Measurements from ENCODE around the gene TTLL12.
A peak's percentile ranks its signal among the peaks of the same experiment; 100 is the strongest.

The TTLL12 gene

GRCh38 chr22:43217285-43218030 lies 30.5 kb upstream of the TTLL12 start:
- Histone ChIP-seq H3K27me3 (no peaks in the 10 kb centered on the region), H3K9me3 (no peaks in the 10 kb centered on the region)
- no peak for DNase-seq

GRCh38 chr22:43216738-43217137 lies 29.8 kb upstream of the TTLL12 start:
- no peak for DNase-seq
- no peak overlapping the region for H3K4me3 ChIP-seq (ENCODE audit: low read depth, low read length)
- no peaks in the 10 kb centered on the region for H3K27me3 ChIP-seq
- no peaks in the 10 kb centered on the region for H3K4me1 ChIP-seq
- no peaks in the 10 kb centered on the region for H3K9me3 ChIP-seq
- H3K36me3 ChIP-seq, result peaks cover 5% of the 10 kb centered on the region
- no peak for TF ChIP-seq CTCF (IDR thresholded peaks at IDR 0.05; ENCODE audit: low read depth, low read length)

More at GRCh38 chr22:43217285-43218030, 30.5 kb upstream of the TTLL12 start:
- no peak overlapping the region for H3K4me3 ChIP-seq (ENCODE audit: low read depth, low read length)
- peaks cover 3% of the 10 kb centered on the region for H3K4me1 ChIP-seq
- peaks cover 5% of the 10 kb centered on the region for H3K36me3 ChIP-seq
- TF ChIP-seq CTCF (IDR thresholded peaks at IDR 0.05; ENCODE audit: low read depth, low read length), result no peak

- no peaks in the 10 kb centered on the region for H3K27me3 ChIP-seq
- no peak overlapping the region for H3K4me3 ChIP-seq (ENCODE audit: low read depth, low read length)
- H3K4me1 ChIP-seq, result no peaks in the 10 kb centered on the region
- no peak for TF ChIP-seq CTCF (IDR thresholded peaks at IDR 0.05; ENCODE audit: low read depth, low read length)
- no peaks in the 10 kb centered on the region for H3K9me3 ChIP-seq
- DNase-seq, result no peak
- peaks cover 5% of the 10 kb centered on the region for H3K36me3 ChIP-seq
These were observed 27.0 kb upstream of the TTLL12 start for GRCh38 chr22:43213962-43214361.

- Histone ChIP-seq H3K9me3 (no peaks in the 10 kb centered on the region), H3K27me3 (no peaks in the 10 kb centered on the region), H3K36me3 (peaks cover 3% of the 10 kb centered on the region), H3K4me1 (no peaks in the 10 kb centered on the region), H3K4me3 (ENCODE audit: low read depth, low read length) (no peak overlapping the region)
- DNase-seq, result peak; percentile 46
- TF ChIP-seq CTCF (IDR thresholded peaks at IDR 0.05; ENCODE audit: low read depth, low read length), result no peak
These were observed 26.1 kb upstream of the TTLL12 start for GRCh38 chr22:43213051-43213450.

GRCh38 chr22:43212434-43212952 lies 25.6 kb upstream of the TTLL12 start:
- H3K36me3 ChIP-seq, result no peaks in the 10 kb centered on the region
- no peak for DNase-seq
- no peaks in the 10 kb centered on the region for H3K9me3 ChIP-seq
- no peak overlapping the region for H3K4me3 ChIP-seq (ENCODE audit: low read depth, low read length)
- no peak for TF ChIP-seq CTCF (IDR thresholded peaks at IDR 0.05; ENCODE audit: low read depth, low read length)
- H3K4me1 ChIP-seq, result no peaks in the 10 kb centered on the region
- H3K27me3 ChIP-seq, result no peaks in the 10 kb centered on the region

GRCh38 chr22:43211941-43212433 lies 25.1 kb upstream of the TTLL12 start:
- H3K27me3 ChIP-seq, result no peaks in the 10 kb centered on the region
- H3K9me3 ChIP-seq, result no peaks in the 10 kb centered on the region
- no peaks in the 10 kb centered on the region for H3K36me3 ChIP-seq
- H3K4me1 ChIP-seq, result no peaks in the 10 kb centered on the region
- no peak for TF ChIP-seq CTCF (IDR thresholded peaks at IDR 0.05; ENCODE audit: low read depth, low read length)
- DNase-seq, result no peak
- H3K4me3 ChIP-seq (ENCODE audit: low read depth, low read length), result no peak overlapping the region

Measured in BE2C (cell line).